ENCODE measurements around the gene RARRES1. TPM values are rescaled to one million over a fixed set of nuclear protein-coding genes. Genes with fewer than 3 reads are reported as not detected.

Gene RARRES1
- total RNA-seq, 1 experiment from 2014 or later = not detected

DNA sequence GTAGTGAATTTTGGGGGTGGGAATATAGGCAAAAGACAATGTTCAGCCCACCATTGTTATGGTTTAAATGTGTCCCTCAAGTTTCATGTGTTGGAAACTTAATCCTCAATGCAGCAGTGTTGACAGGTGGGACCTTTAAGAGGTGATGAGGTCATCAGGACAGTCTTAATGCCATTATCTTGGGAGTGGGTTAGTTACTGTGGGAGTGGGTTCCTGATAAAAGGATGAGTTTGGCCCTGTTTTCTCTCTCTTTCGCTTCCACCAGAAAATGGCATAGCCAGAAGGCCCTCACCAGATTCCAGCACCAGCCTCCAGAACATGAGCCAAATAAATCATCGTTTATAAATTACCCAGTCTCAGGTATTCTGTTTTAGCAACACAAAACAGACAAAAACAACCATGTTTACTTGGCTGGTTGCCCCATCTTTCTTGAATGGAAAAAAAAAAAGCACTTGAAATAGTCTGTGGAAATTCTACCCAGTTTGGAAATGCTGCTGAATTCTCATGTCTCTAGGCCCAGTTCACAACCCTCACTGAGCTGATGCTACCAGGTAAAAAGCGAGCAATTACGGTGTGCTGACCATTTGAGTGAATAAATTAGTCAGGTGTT is 38.6 kb upstream of the RARRES1 start:
- H3K4me1 ChIP-seq (ENCODE audit: insufficient read depth, low read length, poor library complexity, severe bottlenecking) = no peaks in the 10 kb centered on the region
- H3K36me3 ChIP-seq (ENCODE audit: insufficient read depth, low read length, poor library complexity, severe bottlenecking) = no peaks in the 10 kb centered on the region
- ChIA-PET POLR2A (ENCODE audit: low non-redundant PET) (no interaction called here), CTCF (no interaction called here)
- H3K4me3 ChIP-seq (ENCODE audit: low read depth, low read length, poor library complexity, severe bottlenecking) = no peak overlapping the region
- no peaks in the 10 kb centered on the region for H3K27me3 ChIP-seq (replicated peaks; ENCODE audit: insufficient read depth, low read depth, low read length, poor library complexity)
- no peaks in the 10 kb centered on the region for H3K9me3 ChIP-seq (ENCODE audit: low read depth, low read length, poor library complexity, severe bottlenecking)
- intact Hi-C loops (cut with micrococcal nuclease; ENCODE audit: unreplicated experiment) = no loop called here
- DNase-seq (ENCODE audit: low spot score) = no peak
- no peak overlapping the region for H3K27ac ChIP-seq (ENCODE audit: low read depth, low read length, poor library complexity, severe bottlenecking)
- no TSS peak for BruUV-seq (replicated peaks)
- TF ChIP-seq EZH2 (IDR thresholded peaks at IDR 0.05; ENCODE audit: borderline replicate concordance, low read depth, low read length, poor library complexity, severe bottlenecking) (no peak), CTCF (conservative IDR thresholded peaks at IDR 0.05; ENCODE audit: low read depth, low read length) (no peak)

DNA sequence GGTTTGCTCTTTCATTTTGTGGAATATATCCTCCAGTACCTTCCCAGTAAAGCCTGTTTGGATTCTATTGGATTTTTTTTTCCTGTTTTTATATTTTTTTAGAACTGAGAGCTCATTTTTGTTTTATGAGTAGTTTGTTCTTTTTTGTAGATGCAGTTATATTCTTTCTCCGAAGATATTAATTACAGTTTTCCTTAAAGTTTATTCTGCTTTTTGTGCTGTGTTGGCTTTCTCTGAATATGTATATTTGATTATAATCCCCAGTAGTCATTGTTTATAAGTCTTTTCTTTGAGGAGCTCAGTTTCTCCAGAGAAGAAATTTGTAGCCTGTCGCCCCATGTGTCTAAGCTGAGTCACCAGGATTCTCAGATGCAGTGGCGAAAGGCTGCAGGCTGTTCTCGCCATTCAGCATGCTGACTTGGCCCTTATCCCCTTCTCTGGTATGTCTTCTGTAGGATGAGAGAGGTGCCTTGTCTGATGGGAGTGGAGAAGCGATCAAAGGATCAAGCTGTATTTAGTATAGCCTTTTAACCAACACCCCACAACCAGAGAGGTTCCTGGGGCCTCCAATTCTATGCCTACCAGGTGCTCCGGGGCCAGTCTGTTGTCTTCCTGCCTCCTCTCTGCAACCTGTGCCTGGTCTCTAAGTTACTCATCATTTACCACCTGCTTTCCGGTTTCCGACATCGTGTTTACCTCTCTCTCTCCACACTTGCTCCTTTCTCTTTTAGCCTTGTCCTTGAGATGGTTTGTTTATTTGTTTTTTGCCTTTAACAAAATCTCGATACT is 37.9 kb upstream of the RARRES1 start:
- POLR2A ChIA-PET (ENCODE audit: low non-redundant PET) = no interaction called here
- H3K27ac ChIP-seq (ENCODE audit: low read depth, low read length, poor library complexity, severe bottlenecking) = no peak overlapping the region
- no peak overlapping the region for H3K4me3 ChIP-seq (ENCODE audit: low read depth, low read length, poor library complexity, severe bottlenecking)
- H3K27me3 ChIP-seq (replicated peaks; ENCODE audit: insufficient read depth, low read depth, low read length, poor library complexity) = no peaks in the 10 kb centered on the region
- no peaks in the 10 kb centered on the region for H3K9me3 ChIP-seq (ENCODE audit: low read depth, low read length, poor library complexity, severe bottlenecking)
- intact Hi-C loops (cut with micrococcal nuclease; ENCODE audit: unreplicated experiment) = no loop called here
- CTCF ChIA-PET = no interaction called here
- BruUV-seq (replicated peaks) = no TSS peak
- DNase-seq (ENCODE audit: low spot score) = no peak
- no peak for TF ChIP-seq CTCF (conservative IDR thresholded peaks at IDR 0.05; ENCODE audit: low read depth, low read length)
- no peak for TF ChIP-seq EZH2 (IDR thresholded peaks at IDR 0.05; ENCODE audit: borderline replicate concordance, low read depth, low read length, poor library complexity, severe bottlenecking)
- H3K4me1 ChIP-seq (ENCODE audit: insufficient read depth, low read length, poor library complexity, severe bottlenecking) = no peaks in the 10 kb centered on the region
- no peaks in the 10 kb centered on the region for H3K36me3 ChIP-seq (ENCODE audit: insufficient read depth, low read length, poor library complexity, severe bottlenecking)

DNA sequence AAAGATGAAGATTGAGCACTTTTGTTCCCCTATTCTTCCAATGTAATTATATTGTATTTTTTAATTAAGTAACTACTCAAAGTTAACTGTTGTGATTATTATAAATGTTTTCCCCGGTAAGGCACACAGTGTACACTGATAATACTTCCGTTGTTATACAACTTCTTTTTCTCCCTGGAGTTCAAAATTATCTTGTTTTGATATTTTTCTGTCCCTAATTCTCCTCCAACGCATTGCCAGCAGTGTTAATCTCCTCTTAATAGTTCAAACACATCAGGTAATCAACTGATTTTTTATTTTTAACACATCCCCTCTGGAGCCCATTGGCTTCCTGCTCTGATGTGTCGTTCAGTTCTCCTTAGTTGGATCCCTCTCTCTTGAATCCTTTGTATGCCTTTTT is 37.3 kb upstream of the RARRES1 start:
- CTCF ChIA-PET = no interaction called here
- intact Hi-C loops (cut with micrococcal nuclease; ENCODE audit: unreplicated experiment) = no loop called here

More for the DNA sequence above, 37.3 kb upstream of the RARRES1 start:
- TF ChIP-seq EZH2 (IDR thresholded peaks at IDR 0.05; ENCODE audit: borderline replicate concordance, low read depth, low read length, poor library complexity, severe bottlenecking) = no peak
- no peak for TF ChIP-seq CTCF (conservative IDR thresholded peaks at IDR 0.05; ENCODE audit: low read depth, low read length)
- Histone ChIP-seq H3K27ac (ENCODE audit: low read depth, low read length, poor library complexity, severe bottlenecking) (no peak overlapping the region), H3K4me1 (ENCODE audit: insufficient read depth, low read length, poor library complexity, severe bottlenecking) (no peaks in the 10 kb centered on the region), H3K27me3 (replicated peaks; ENCODE audit: insufficient read depth, low read depth, low read length, poor library complexity) (no peaks in the 10 kb centered on the region), H3K4me3 (ENCODE audit: low read depth, low read length, poor library complexity, severe bottlenecking) (no peak overlapping the region), H3K9me3 (ENCODE audit: low read depth, low read length, poor library complexity, severe bottlenecking) (no peaks in the 10 kb centered on the region), H3K36me3 (ENCODE audit: insufficient read depth, low read length, poor library complexity, severe bottlenecking) (no peaks in the 10 kb centered on the region)
- no peak for DNase-seq (ENCODE audit: low spot score)
- no TSS peak for BruUV-seq (replicated peaks)
- POLR2A ChIA-PET (ENCODE audit: low non-redundant PET) = no interaction called here
